Neural cell (in vitro differentiated cells): ENCODE data around the gene BCL6. TPM values are rescaled to one million over a fixed set of nuclear protein-coding genes. Genes with fewer than 3 reads are reported as not detected.

Source experiments
- H2AFZ ChIP-seq: fragments of 200-600, 300-800 bp; sonication (generic), shearing (Covaris generic); 2 replicates; pipeline ENCODE4 v1.6.0; 2014; ENCODE audit warnings: low read depth, mild to moderate bottlenecking, antibody characterized with exemption, low read length, moderate library complexity
- H3F3A ChIP-seq: fragments of 200-600 bp; shearing (Covaris generic); 2 replicates; pipeline ENCODE4 v1.6.1; 2016; ENCODE audit warnings: mild to moderate bottlenecking, moderate library complexity, mixed read lengths, antibody characterized with exemption, low read length; ENCODE audit not compliant: insufficient read depth, poor library complexity, severe bottlenecking
- H3K27ac ChIP-seq: fragments of 200-600, 300-800 bp; sonication (generic), shearing (Covaris generic); 2 replicates; pipeline ENCODE4 v1.5.1; 2014; ENCODE audit warnings: mild to moderate bottlenecking, low read length, moderate library complexity
- H3K27me3 ChIP-seq: fragments of 300-800, 200-600 bp; sonication (generic), shearing (Covaris generic); 2 replicates; pipeline ENCODE4 v1.6.0; 2014; ENCODE audit warnings: mild to moderate bottlenecking, low read depth, low read length, moderate library complexity; ENCODE audit not compliant: insufficient read depth
- H3K36me3 ChIP-seq: fragments of 300-800, 200-600 bp; sonication (generic), shearing (Covaris generic); 2 replicates; pipeline ENCODE4 v1.5.1; 2014; ENCODE audit warnings: mild to moderate bottlenecking, antibody characterized with exemption, low read length, moderate library complexity; ENCODE audit not compliant: insufficient read depth
- H3K4me2 ChIP-seq: fragments of 300-800, 200-600 bp; sonication (generic), shearing (Covaris generic); 2 replicates; pipeline ENCODE4 v1.6.0; 2014; ENCODE audit warnings: mild to moderate bottlenecking, low read length
- H3K4me3 ChIP-seq: fragments of 300-800, 200-600 bp; sonication (generic), shearing (Covaris generic); 2 replicates; pipeline ENCODE4 v1.5.1; 2014; ENCODE audit warnings: mild to moderate bottlenecking, low read length, moderate library complexity
- H3K79me2 ChIP-seq: fragments of 200-600 bp; shearing (Covaris generic); replicated peaks from 2 replicates; pipeline ENCODE4 v1.6.0; 2014; ENCODE audit warnings: mild to moderate bottlenecking, low read length, moderate library complexity; ENCODE audit not compliant: insufficient read depth
- H3K9ac ChIP-seq: fragments of 300-800, 200-600 bp; sonication (generic), shearing (Covaris generic); 2 replicates; pipeline ENCODE4 v1.6.1; 2016; ENCODE audit warnings: mild to moderate bottlenecking, low read length, mixed read lengths
- H3K9me2 ChIP-seq: fragments of 200-600 bp; shearing (Covaris generic); 2 replicates; pipeline ENCODE4 v1.6.1; 2016; ENCODE audit warnings: mild to moderate bottlenecking, low read length, mixed read lengths; ENCODE audit not compliant: insufficient read depth
- H3K9me3 ChIP-seq: fragments of 200-600, 300-800 bp; sonication (generic), shearing (Covaris generic); 2 replicates; pipeline ENCODE4 v1.6.1; 2016; ENCODE audit warnings: mild to moderate bottlenecking, mixed run types, low read length, moderate library complexity, mixed read lengths
- H4K20me1 ChIP-seq: fragments of 200-600 bp; shearing (Covaris generic); 2 replicates; pipeline ENCODE4 v1.6.1; 2016; ENCODE audit warnings: mild to moderate bottlenecking, mixed run types; ENCODE audit not compliant: insufficient read depth
- CTCF ChIP-seq: fragments of 450-650 bp; IDR thresholded peaks from 2 replicates; pipeline ENCODE4 v1.5.1; 2014; ENCODE audit warnings: antibody characterized with exemption, mild to moderate bottlenecking, moderate library complexity; ENCODE audit not compliant: poor library complexity, severe bottlenecking
- EP300 ChIP-seq: fragments of 450-650 bp; conservative IDR thresholded peaks from 2 replicates; pipeline ENCODE4 v1.6.1; 2014; ENCODE audit warnings: antibody characterized with exemption, mild to moderate bottlenecking, moderate library complexity; ENCODE audit not compliant: poor library complexity, severe bottlenecking
- EZH2 ChIP-seq: fragments of 200-600, 300-800 bp; shearing (Covaris generic), sonication (generic); IDR thresholded peaks from 2 replicates; pipeline ENCODE4 v1.6.1; 2014; ENCODE audit warnings: antibody characterized with exemption, low read length, borderline replicate concordance, mild to moderate bottlenecking; ENCODE audit not compliant: insufficient read depth, poor library complexity, severe bottlenecking
- MXI1 ChIP-seq: fragments of 450-650 bp; conservative IDR thresholded peaks from 2 replicates; pipeline ENCODE4 v1.6.1; 2014; ENCODE audit warnings: antibody characterized with exemption, mild to moderate bottlenecking; ENCODE audit not compliant: poor library complexity, severe bottlenecking
- POLR2AphosphoS5 ChIP-seq: IDR thresholded peaks from 2 replicates; pipeline ENCODE4 v1.6.1; 2012
- RAD21 ChIP-seq: fragments of 450-650 bp; conservative IDR thresholded peaks from 2 replicates; pipeline ENCODE4 v1.6.1; 2014; ENCODE audit warnings: antibody characterized with exemption, mild to moderate bottlenecking, moderate library complexity
- REST ChIP-seq: IDR thresholded peaks from 2 replicates; pipeline ENCODE4 v1.6.1; 2012; ENCODE audit warnings: borderline replicate concordance
- SMC3 ChIP-seq: fragments of 450-650 bp; conservative IDR thresholded peaks from 2 replicates; pipeline ENCODE4 v1.6.1; 2014; ENCODE audit warnings: antibody characterized with exemption, mild to moderate bottlenecking, moderate library complexity; ENCODE audit not compliant: poor library complexity
- TAF1 ChIP-seq: IDR thresholded peaks from 2 replicates; pipeline ENCODE4 v1.6.1; 2012; ENCODE audit warnings: low read depth
- polyA plus RNA-seq: library from polyadenylated mRNA; depleted of rRNA; stranded (reverse); fragments of >200 nt; gene quantifications from 2 replicates; pipeline ENCODE4 v1.2.3, GENCODE V29; 2014

Gene BCL6
- polyA plus RNA-seq, 1 donor from 2014 or later: 5.2 TPM

GRCh38 chr3:187720337-187720670 is 25.0 kb downstream of the BCL6 start:
- Histone ChIP-seq H3K79me2 (no peaks in the 10 kb centered on the region), H3K27ac (no peak overlapping the region), H2AFZ (no peak overlapping the region), H3K36me3 (no peaks in the 10 kb centered on the region), H3K4me3 (no peak overlapping the region), H3K4me2 (no peak overlapping the region), H3F3A (no peaks in the 10 kb centered on the region), H3K9me3 (no peaks in the 10 kb centered on the region), H3K9me2 (no peaks in the 10 kb centered on the region), H3K27me3 (no peaks in the 10 kb centered on the region), H4K20me1 (no peaks in the 10 kb centered on the region), H3K9ac (no peak overlapping the region)
- TF ChIP-seq SMC3 (no peak), EP300 (no peak), MXI1 (no peak), CTCF (no peak), RAD21 (no peak), POLR2AphosphoS5 (no peak), REST (no peak), EZH2 (no peak), TAF1 (no peak)

GRCh38 chr3:187719628-187720336 is 25.5 kb downstream of the BCL6 start:
- Histone ChIP-seq H3K36me3 (no peaks in the 10 kb centered on the region), H3K4me3 (no peak overlapping the region), H3K9me2 (no peaks in the 10 kb centered on the region), H3F3A (no peaks in the 10 kb centered on the region), H3K9me3 (no peaks in the 10 kb centered on the region), H3K27ac (no peak overlapping the region), H3K79me2 (no peaks in the 10 kb centered on the region), H3K27me3 (no peaks in the 10 kb centered on the region), H2AFZ (no peak overlapping the region), H3K4me2 (no peak overlapping the region), H4K20me1 (no peaks in the 10 kb centered on the region), H3K9ac (no peak overlapping the region)
- TF ChIP-seq POLR2AphosphoS5: no peak
- TF ChIP-seq SMC3: no peak
- no peak for TF ChIP-seq EP300
- TF ChIP-seq TAF1: no peak
- no peak for TF ChIP-seq REST
- TF ChIP-seq EZH2: no peak
- TF ChIP-seq MXI1: no peak
- no peak for TF ChIP-seq CTCF
- TF ChIP-seq RAD21: no peak
